Keratinocyte (primary cell): ENCODE data around the gene ASNSD1. TPM values are rescaled to one million over a fixed set of nuclear protein-coding genes. Genes with fewer than 3 reads are reported as not detected.
"Not testable (repeated sequence)": the region's sequence is repeated elsewhere in the genome, so short reads cannot be mapped to it uniquely, and the experiment has no call there.

ENCODE experiments used
- DNase-seq: peaks from one replicate; pipeline ENCODE4 v3.0.0-alpha.2; 2011; ENCODE audit warnings: low read depth, missing footprints, low spot score
- FAIRE-seq: peaks from 2 replicates; lab custom pipeline; 2011; peaks lifted over from hg19 to GRCh38; lab: Jason Lieb, UNC
- H2AFZ ChIP-seq: 2 replicates; pipeline ENCODE4 v1.6.0; 2012; ENCODE audit warnings: low read length, control low read depth, inconsistent platforms; ENCODE audit not compliant: control insufficient read depth
- H3K27ac ChIP-seq: 2 replicates; pipeline ENCODE4 v1.5.1; 2011; ENCODE audit warnings: low read length; ENCODE audit not compliant: control insufficient read depth, insufficient read depth
- H3K27me3 ChIP-seq: 3 replicates; pipeline ENCODE4 v1.6.0; 2011; ENCODE audit warnings: low read length; ENCODE audit not compliant: control insufficient read depth, insufficient read depth; ENCODE audit errors: extremely low read depth
- H3K36me3 ChIP-seq, 2 experiments: 2 replicates in 1 of 2; 3 replicates in 1 of 2; pipeline ENCODE4 v1.5.1; 2011; ENCODE audit warnings: low read length in 2 of 2, mild to moderate bottlenecking in 1 of 2; ENCODE audit not compliant: control insufficient read depth in 2 of 2, insufficient read depth in 2 of 2; ENCODE audit errors: extremely low read depth in 1 of 2
- H3K4me1 ChIP-seq: 3 replicates; pipeline ENCODE4 v1.5.1; 2011; ENCODE audit warnings: low read length; ENCODE audit not compliant: control insufficient read depth, insufficient read depth; ENCODE audit errors: extremely low read depth
- H3K4me2 ChIP-seq: 3 replicates; pipeline ENCODE4 v1.6.0; 2011; ENCODE audit warnings: low read depth, low read length; ENCODE audit not compliant: control insufficient read depth, insufficient read depth; ENCODE audit errors: extremely low read depth
- H3K4me3 ChIP-seq, 3 experiments: fragments of 200-600 bp in 1 of 3; sonication (generic) in 1 of 3; 2 replicates in 2 of 3; 3 replicates in 1 of 3; pipeline ENCODE4 v1.5.1; 2011 to 2016; ENCODE audit warnings: low read length in 3 of 3, mild to moderate bottlenecking in 3 of 3, control low read depth in 2 of 3, inconsistent platforms in 1 of 3, low read depth in 1 of 3, mixed read lengths in 1 of 3, mixed run types in 1 of 3, moderate library complexity in 1 of 3; ENCODE audit not compliant: control insufficient read depth in 2 of 3, insufficient read depth in 2 of 3; ENCODE audit errors: extremely low read depth in 1 of 3
- H3K79me2 ChIP-seq: 2 replicates; pipeline ENCODE4 v1.6.0; 2012; ENCODE audit warnings: low read length; ENCODE audit not compliant: control insufficient read depth, insufficient read depth
- H3K9ac ChIP-seq: 3 replicates; pipeline ENCODE4 v1.6.0; 2011; ENCODE audit warnings: low read length; ENCODE audit not compliant: control insufficient read depth, insufficient read depth; ENCODE audit errors: extremely low read depth
- H3K9me1 ChIP-seq: 3 replicates; pipeline ENCODE4 v1.6.0; 2011; ENCODE audit warnings: low read length; ENCODE audit not compliant: control insufficient read depth, insufficient read depth; ENCODE audit errors: extremely low read depth
- H3K9me3 ChIP-seq: 2 replicates; pipeline ENCODE4 v1.5.1; 2012; ENCODE audit warnings: low read depth, low read length; ENCODE audit not compliant: control insufficient read depth
- H4K20me1 ChIP-seq: 3 replicates; pipeline ENCODE4 v1.6.0; 2011; ENCODE audit warnings: low read length; ENCODE audit not compliant: control insufficient read depth, insufficient read depth; ENCODE audit errors: extremely low read depth
- CTCF ChIP-seq, 3 experiments: IDR thresholded peaks in 1 of 3; conservative IDR thresholded peaks in 1 of 3; optimal IDR thresholded peaks in 1 of 3; 2 replicates in 2 of 3; 3 replicates in 1 of 3; pipeline versions ENCODE3 to v1.5.1; 2011; ENCODE audit warnings: low read length in 3 of 3, mild to moderate bottlenecking in 3 of 3, moderate library complexity in 2 of 3, control low read depth in 1 of 3, inconsistent platforms in 1 of 3; ENCODE audit not compliant: insufficient read depth in 2 of 3; ENCODE audit errors: extremely low read depth in 1 of 3
- EZH2 ChIP-seq: IDR thresholded peaks from one replicate; pipeline ENCODE4 v1.6.1; 2012; ENCODE audit warnings: inconsistent platforms, mild to moderate bottlenecking, low read length, moderate library complexity
- dilution Hi-C: fragments of 300-500 bp; cut with MboI; formaldehyde crosslinking; loops from one replicate; pipeline ENCODE4 v1.7.0; 2020; ENCODE audit warnings: low sequenced_read_pairs; ENCODE audit not compliant: extremely low pct_ligation_motif_present
- polyA plus RNA-seq, 5 experiments: library from polyadenylated mRNA; depleted of rRNA in 3 of 5; stranded (reverse) in 3 of 5; stranded (forward) in 1 of 5; unstranded in 1 of 5; fragments of >200 nt; gene quantifications; 1 replicate in 1 of 5; 2 replicates in 3 of 5; 3 replicates in 1 of 5; pipeline versions ENCODE4 v1.2.1 to v1.2.3, GENCODE V29; 2011 to 2012; ENCODE audit warnings: missing spikeins in 2 of 5, low read depth in 1 of 5, low replicate concordance in 1 of 5

The ASNSD1 gene
- polyA plus RNA-seq, 1 donor (not counting 4 experiments of a cell fraction or from before 2014, with no cell fraction given): 40.0 TPM

GRCh38 chr2:189685540-189686229 lies 24.4 kb downstream of the ASNSD1 start:
- Histone ChIP-seq H3K9ac (no peak overlapping the region), H2AFZ (no peak overlapping the region), H3K27ac (no peak overlapping the region), H4K20me1 (no peaks in the 10 kb centered on the region), H3K79me2 (no peaks in the 10 kb centered on the region), H3K36me3 (no peaks in the 10 kb centered on the region), H3K4me1 (peaks cover 9% of the 10 kb centered on the region), H3K4me2 (no peak overlapping the region), H3K4me3 (no peak overlapping the region), H3K9me1 (no peaks in the 10 kb centered on the region), H3K9me3 (no peaks in the 10 kb centered on the region), H3K27me3 (no peaks in the 10 kb centered on the region)
- FAIRE-seq (no peak), DNase-seq (no peak)
- TF ChIP-seq CTCF (optimal IDR thresholded peaks at IDR 0.05 in 1 of 3, IDR thresholded peaks at IDR 0.05 in 1 of 3, conservative IDR thresholded peaks at IDR 0.05 in 1 of 3; ENCODE audit: extremely low read depth in 1 of 3, insufficient read depth in 2 of 3, low read length in 3 of 3) (no peak), EZH2 (no peak)
- dilution Hi-C loops: no loop called here

GRCh38 chr2:189687796-189688195 lies 26.5 kb downstream of the ASNSD1 start:
- H3K9me1 ChIP-seq, DNase-seq, H3K27ac ChIP-seq, H3K4me1 ChIP-seq, H2AFZ ChIP-seq, H3K4me3 ChIP-seq, dilution Hi-C loops, H3K27me3 ChIP-seq, FAIRE-seq, H3K9ac ChIP-seq, H4K20me1 ChIP-seq, H3K4me2 ChIP-seq, H3K9me3 ChIP-seq, H3K36me3 ChIP-seq, H3K79me2 ChIP-seq: not testable (repeated sequence)

GRCh38 chr2:189696223-189696622 lies 35.0 kb downstream of the ASNSD1 start:
- Histone ChIP-seq H2AFZ (no peak overlapping the region), H3K79me2 (no peaks in the 10 kb centered on the region), H3K36me3 (no peaks in the 10 kb centered on the region), H3K9ac (no peak overlapping the region), H3K4me1 (no peaks in the 10 kb centered on the region), H4K20me1 (no peaks in the 10 kb centered on the region), H3K4me3 (no peak overlapping the region), H3K4me2 (no peak overlapping the region), H3K9me1 (no peaks in the 10 kb centered on the region), H3K9me3 (no peaks in the 10 kb centered on the region), H3K27ac (no peak overlapping the region), H3K27me3 (no peaks in the 10 kb centered on the region)
- FAIRE-seq (no peak), DNase-seq (no peak)
- dilution Hi-C loops: no loop called here
- TF ChIP-seq CTCF (optimal IDR thresholded peaks at IDR 0.05 in 1 of 3, IDR thresholded peaks at IDR 0.05 in 1 of 3, conservative IDR thresholded peaks at IDR 0.05 in 1 of 3; ENCODE audit: extremely low read depth in 1 of 3, insufficient read depth in 2 of 3, low read length in 3 of 3) (no peak), EZH2 (no peak)
